Lung microvascular endothelial cell (primary cell): ENCODE measurements around the gene CCT8. TPM values are rescaled to one million over a fixed set of nuclear protein-coding genes. Genes with fewer than 3 reads are reported as not detected.
"Not testable (repeated sequence)": the region's sequence is repeated elsewhere in the genome, so short reads cannot be mapped to it uniquely, and the experiment has no call there.

Experiments used
- DNase-seq, 2 donors: peaks; one replicate each; pipeline versions ENCODE4 v3.0.0 to v3.0.0-alpha.2; 2010; ENCODE audit warnings: low read depth in 2 of 2
- total RNA-seq: library from RNA; depleted of rRNA; stranded (reverse); fragments of >200 nt; gene quantifications from 2 replicates; pipeline ENCODE4 v1.2.1, GENCODE V29; 2014

Gene CCT8
- total RNA-seq, 1 donor from 2014 or later = 171 TPM

- DNase-seq = peak; percentile 99
These were observed 48.7 kb downstream of the CCT8 start, which contains the start of gene USP16 for GRCh38 chr21:29024474-29025327. USP16 (plus strand) TSS chr21:29024668; CDS start chr21:29027914, 3,246 bp downstream.

- no peak for DNase-seq
These were observed 51.3 kb downstream of the CCT8 start for GRCh38 chr21:29022166-29022565.

- peak in 1 of 2 donors; percentile 9 for DNase-seq
These were observed 54.9 kb downstream of the CCT8 start for GRCh38 chr21:29018540-29018939.

- DNase-seq = peak; percentile 1 to 10
These were observed 55.7 kb downstream of the CCT8 start for GRCh38 chr21:29017639-29018237.

- DNase-seq = not testable (repeated sequence)
These were observed 62.2 kb downstream of the CCT8 start for GRCh38 chr21:29011236-29011635.

- DNase-seq = no peak
These were observed 65.1 kb downstream of the CCT8 start for GRCh38 chr21:29008367-29008766.

- DNase-seq = no peak
These were observed 65.6 kb downstream of the CCT8 start for GRCh38 chr21:29007810-29008209.

GRCh38 chr21:29007135-29007534 is 66.3 kb downstream of the CCT8 start:
- no peak for DNase-seq

Other genes starting within 250 kb of the CCT8 start
- 13.3 and 16.5 TPM in 2 replicates for gene LTN1, start 80.8 kb downstream of the CCT8 start, total RNA-seq
- gene RWDD2B, start 54.3 kb downstream of the CCT8 start, total RNA-seq = 10.5 and 10.9 TPM in 2 replicates
- 17.4 and 21.4 TPM in 2 replicates for gene USP16, start 49.0 kb downstream of the CCT8 start, total RNA-seq
- gene MAP3K7CL, start 57.0 kb upstream of the CCT8 start, total RNA-seq = 2.2 and 3.0 TPM in 2 replicates
- 21.6 and 76.2 TPM in 2 replicates for gene BACH1, start 225.3 kb upstream of the CCT8 start, total RNA-seq